Suprapubic skin (tissue), 4 donors: ENCODE results near the gene KCTD20. TPM values are rescaled to one million over a fixed set of nuclear protein-coding genes. Genes with fewer than 3 reads are reported as not detected.

ENCODE experiments used
- DNase-seq, 2 donors: peaks; one replicate each; pipeline ENCODE4 v3.0.0-alpha.2; 2019; ENCODE audit warnings: low spot score in 2 of 2
- H3K27ac ChIP-seq: fragments of 200-600 bp; sonication (generic); one replicate; pipeline ENCODE4 v1.5.1; 2019
- H3K27me3 ChIP-seq: fragments of 200-600 bp; sonication (generic); one replicate; pipeline ENCODE4 v1.5.1; 2019
- H3K36me3 ChIP-seq: fragments of 200-600 bp; sonication (generic); one replicate; pipeline ENCODE4 v1.5.1; 2019
- H3K4me1 ChIP-seq: fragments of 200-600 bp; sonication (generic); one replicate; pipeline ENCODE4 v1.5.1; 2019
- H3K4me3 ChIP-seq: fragments of 200-600 bp; sonication (generic); one replicate; pipeline ENCODE4 v1.5.1; 2019; ENCODE audit warnings: mild to moderate bottlenecking
- H3K9me3 ChIP-seq: fragments of 200-600 bp; sonication (generic); one replicate; pipeline ENCODE4 v1.5.1; 2019
- CTCF ChIP-seq, 2 donors: fragments of 200-600 bp in 1 of 2; fragments of 450-650 bp in 1 of 2; sonication (generic) in 1 of 2; IDR thresholded peaks; one replicate each; pipeline ENCODE4 v1.5.1; 2016 to 2019; ENCODE audit warnings: antibody characterized with exemption in 2 of 2, mild to moderate bottlenecking in 1 of 2, moderate library complexity in 1 of 2
- EP300 ChIP-seq: sonication (generic); formaldehyde crosslinking; IDR thresholded peaks from one replicate; pipeline ENCODE4 v1.6.1; 2017; ENCODE audit warnings: antibody characterized with exemption
- POLR2A ChIP-seq, 2 donors: fragments of 450-650 bp; IDR thresholded peaks; one replicate each; pipeline ENCODE4 v1.6.1; 2017; ENCODE audit warnings: antibody characterized with exemption in 2 of 2, mild to moderate bottlenecking in 2 of 2, moderate library complexity in 2 of 2
- POLR2AphosphoS5 ChIP-seq, 3 donors: sonication (generic); formaldehyde crosslinking; IDR thresholded peaks; one replicate each; pipeline ENCODE4 v1.6.1; 2017; ENCODE audit warnings: antibody characterized with exemption in 3 of 3
- WGBS: methylation state at CpG from one replicate; pipeline ENCODE4 v1.1.5; 2018; 5-methylcytosine and 5-hydroxymethylcytosine counted together
- total RNA-seq, 4 donors: library from RNA; depleted of rRNA; stranded (reverse); fragments of >200 nt; gene quantifications; one replicate each; pipeline ENCODE4 v1.1.0, GENCODE V29; 2016

KCTD20 gene
- total RNA-seq, 4 donors from 2014 or later: 39.3 to 63.3 (median 56.9) TPM

DNA sequence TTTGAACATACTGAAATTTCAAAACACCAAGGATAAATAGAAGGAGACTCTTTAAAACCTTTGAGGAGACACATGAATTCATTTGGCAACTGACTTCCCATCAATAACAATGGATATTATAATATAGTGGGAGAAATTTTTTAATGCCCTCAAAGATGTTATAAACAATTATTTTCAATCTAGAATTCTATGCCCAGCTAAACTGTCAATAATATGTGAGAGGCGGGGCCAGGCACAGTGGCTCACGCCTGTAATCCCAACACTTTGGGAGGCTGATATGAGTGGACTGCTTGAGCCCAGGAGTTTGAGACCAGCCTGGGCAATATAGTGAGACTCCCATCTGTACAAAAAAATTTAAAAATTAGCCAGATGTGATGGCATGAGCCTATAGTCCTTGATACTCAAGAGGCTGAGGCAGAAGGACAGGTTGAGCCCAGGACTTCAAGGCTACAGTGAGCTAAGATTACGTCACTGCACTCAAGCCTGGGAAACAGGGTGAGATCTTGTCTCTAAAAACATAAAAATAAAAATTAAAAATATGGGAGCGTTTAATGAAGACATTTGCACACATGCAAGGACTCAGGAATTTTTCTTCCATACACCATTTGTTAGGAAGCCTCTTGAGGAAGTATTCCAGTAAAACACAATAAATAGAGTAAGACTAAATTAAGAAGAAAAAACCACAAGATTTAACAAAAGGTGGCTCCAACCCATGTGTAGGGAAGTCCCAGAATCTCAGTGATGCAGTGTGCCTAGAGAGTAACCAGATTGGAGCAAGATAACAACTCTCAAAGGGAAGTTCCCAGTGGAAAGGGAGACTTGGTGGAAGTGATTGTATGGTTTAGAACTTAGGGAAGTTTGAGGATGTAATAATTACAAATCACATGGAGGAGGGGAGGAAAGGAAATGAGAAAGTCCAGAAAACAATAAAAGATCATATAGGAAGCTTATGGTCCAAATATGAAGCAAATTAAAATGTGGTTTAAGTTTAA lies 29.0 kb upstream of the KCTD20 start:
- no peaks in the 10 kb centered on the region for H3K36me3 ChIP-seq

DNA sequence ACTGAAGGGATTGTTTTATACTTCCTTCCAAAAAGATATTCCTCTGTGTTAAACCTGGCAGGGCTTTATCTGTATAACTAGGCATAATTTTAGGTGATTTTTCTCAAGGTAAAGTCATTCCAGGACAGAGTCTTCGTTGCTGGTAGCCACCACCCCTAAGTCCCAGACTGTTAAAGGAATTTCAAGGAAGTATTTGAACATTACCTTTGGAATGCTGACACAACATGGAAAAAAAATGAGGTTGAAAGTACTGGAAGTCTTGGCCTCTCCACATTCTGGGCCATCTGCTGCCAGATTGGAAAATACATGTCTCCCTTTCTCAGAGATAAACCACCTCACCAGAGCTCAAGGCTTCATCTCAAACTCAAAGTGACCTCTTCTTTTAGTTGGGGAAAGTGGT lies 28.3 kb upstream of the KCTD20 start:
- peaks cover 10% of the 10 kb centered on the region for H3K4me1 ChIP-seq
- TF ChIP-seq CTCF (IDR thresholded peaks at IDR 0.05): no peak
- no peak for TF ChIP-seq EP300
- TF ChIP-seq POLR2A (IDR thresholded peaks at IDR 0.05): no peak
- TF ChIP-seq POLR2AphosphoS5 (IDR thresholded peaks at IDR 0.05): no peak
- H3K27ac ChIP-seq: no peak overlapping the region
- H3K27me3 ChIP-seq: no peaks in the 10 kb centered on the region
- no peaks in the 10 kb centered on the region for H3K9me3 ChIP-seq
- DNase-seq: no peak
- 36% methylated on average over 1 of the region's 1 CpG for WGBS
- no peaks in the 10 kb centered on the region for H3K36me3 ChIP-seq
- no peak overlapping the region for H3K4me3 ChIP-seq

More for the DNA sequence above, 29.0 kb upstream of the KCTD20 start:
- H3K27ac ChIP-seq: no peak overlapping the region
- H3K27me3 ChIP-seq: no peaks in the 10 kb centered on the region
- WGBS: 91% methylated on average over 4 of the region's 4 CpGs
- TF ChIP-seq POLR2AphosphoS5 (IDR thresholded peaks at IDR 0.05): no peak
- no peak for TF ChIP-seq POLR2A (IDR thresholded peaks at IDR 0.05)
- TF ChIP-seq EP300: no peak
- no peak for TF ChIP-seq CTCF (IDR thresholded peaks at IDR 0.05)
- H3K4me1 ChIP-seq: peaks cover 5% of the 10 kb centered on the region
- no peak for DNase-seq
- H3K4me3 ChIP-seq: no peak overlapping the region
- H3K9me3 ChIP-seq: no peaks in the 10 kb centered on the region

- 52% methylated on average over 3 of the region's 3 CpGs for WGBS
- no peak overlapping the region for H3K4me3 ChIP-seq
- DNase-seq: no peak
- no peak for TF ChIP-seq POLR2A (IDR thresholded peaks at IDR 0.05)
- no peak for TF ChIP-seq CTCF (IDR thresholded peaks at IDR 0.05)
- TF ChIP-seq POLR2AphosphoS5 (IDR thresholded peaks at IDR 0.05): no peak
- TF ChIP-seq EP300: no peak
- H3K36me3 ChIP-seq: no peaks in the 10 kb centered on the region
- H3K9me3 ChIP-seq: no peaks in the 10 kb centered on the region
- no peaks in the 10 kb centered on the region for H3K27me3 ChIP-seq
- peaks cover 24% of the 10 kb centered on the region for H3K4me1 ChIP-seq
- H3K27ac ChIP-seq: no peak overlapping the region
These were observed 24.2 kb upstream of the KCTD20 start for GRCh38 chr6:36418558-36418957.

GRCh38 chr6:36419310-36419709 lies 23.5 kb upstream of the KCTD20 start:
- DNase-seq: no peak
- no peaks in the 10 kb centered on the region for H3K9me3 ChIP-seq
- WGBS: 39% methylated on average over 1 of the region's 1 CpG
- no peak for TF ChIP-seq POLR2AphosphoS5 (IDR thresholded peaks at IDR 0.05)
- no peak for TF ChIP-seq CTCF (IDR thresholded peaks at IDR 0.05)
- no peak for TF ChIP-seq EP300
- no peak for TF ChIP-seq POLR2A (IDR thresholded peaks at IDR 0.05)
- no peaks in the 10 kb centered on the region for H3K27me3 ChIP-seq
- no peaks in the 10 kb centered on the region for H3K36me3 ChIP-seq
- peak overlapping the region; percentile 35 for H3K27ac ChIP-seq
- no peak overlapping the region for H3K4me3 ChIP-seq
- H3K4me1 ChIP-seq: peaks cover 27% of the 10 kb centered on the region

- no peaks in the 10 kb centered on the region for H3K27me3 ChIP-seq
- no peak for TF ChIP-seq CTCF (IDR thresholded peaks at IDR 0.05)
- no peak for TF ChIP-seq POLR2AphosphoS5 (IDR thresholded peaks at IDR 0.05)
- TF ChIP-seq POLR2A (IDR thresholded peaks at IDR 0.05): no peak
- TF ChIP-seq EP300: no peak
- H3K4me1 ChIP-seq: peaks cover 27% of the 10 kb centered on the region
- peak overlapping the region; percentile 62 for H3K4me3 ChIP-seq
- H3K27ac ChIP-seq: peak overlapping the region; percentile 90
- WGBS: 11% methylated on average over 4 of the region's 4 CpGs
- H3K9me3 ChIP-seq: no peaks in the 10 kb centered on the region
- DNase-seq: no peak
- H3K36me3 ChIP-seq: no peaks in the 10 kb centered on the region
These were observed 20.1 kb upstream of the KCTD20 start for GRCh38 chr6:36422714-36423100.
